ENCODE measurements around the gene SLC30A4. TPM values are rescaled to one million over a fixed set of nuclear protein-coding genes. Genes with fewer than 3 reads are reported as not detected.

The SLC30A4 gene
- total and polyA plus RNA-seq, 2 experiments from 2014 or later: not detected

GRCh38 chr15:45543051-45543450 is 20.5 kb upstream of the SLC30A4 start:
- Mint-ChIP-seq H3K36me3 (ENCODE audit: low read depth) (no peaks in the 10 kb centered on the region), H3K9me3 (no peaks in the 10 kb centered on the region)
- DNase-seq (ENCODE audit: low spot score): no peak

GRCh38 chr15:45540531-45540930 is 18.0 kb upstream of the SLC30A4 start:
- no peaks in the 10 kb centered on the region for H3K36me3 ChIP-seq (ENCODE audit: insufficient read depth)
- no peak for TF ChIP-seq CREB1 (CRISPR knock-in tag; IDR thresholded peaks at IDR 0.05; ENCODE audit: low read depth)
- no peak for TF ChIP-seq EZH2 (IDR thresholded peaks at IDR 0.05; ENCODE audit: low read depth, unreplicated experiment)
- no peak for TF ChIP-seq JUNB (IDR thresholded peaks at IDR 0.05; ENCODE audit: unreplicated experiment)
- TF ChIP-seq REST (IDR thresholded peaks at IDR 0.05; ENCODE audit: unreplicated experiment): no peak
- TF ChIP-seq STAT1 (IDR thresholded peaks at IDR 0.05; ENCODE audit: unreplicated experiment): no peak
- no peak for TF ChIP-seq POLR2AphosphoS5 (IDR thresholded peaks at IDR 0.05; ENCODE audit: low read depth)
- no peak for TF ChIP-seq NANOG (IDR thresholded peaks at IDR 0.05; ENCODE audit: borderline replicate concordance)
- no peak for TF ChIP-seq ZNF331 (CRISPR knock-in tag; IDR thresholded peaks at IDR 0.05; ENCODE audit: low read depth)
- no peak for TF ChIP-seq CTCF (conservative IDR thresholded peaks at IDR 0.05; ENCODE audit: low read depth in 2 of 2)
- no peak for TF ChIP-seq ETS1 (IDR thresholded peaks at IDR 0.05)
- H2AFZ ChIP-seq: no peak overlapping the region
- H3K27me3 Mint-ChIP-seq (ENCODE audit: insufficient read depth, low read depth, poor library complexity): peaks cover 4% of the 10 kb centered on the region
- H3K27ac Mint-ChIP-seq: no peak overlapping the region
- H3K9me2 ChIP-seq (ENCODE audit: insufficient read depth): no peaks in the 10 kb centered on the region
- H3K4me3 ChIP-seq: no peak overlapping the region
- peaks cover 7% of the 10 kb centered on the region; the same call in 2 of the 3 replicates for H3K4me1 Mint-ChIP-seq
- no peak for ATAC-seq
- H3K4me1 ChIP-seq (ENCODE audit: insufficient read depth): peaks cover 5% of the 10 kb centered on the region
- no peak for DNase-seq (ENCODE audit: low spot score)
- no peaks in the 10 kb centered on the region for H3K36me3 Mint-ChIP-seq (ENCODE audit: low read depth)
- no peak overlapping the region for H3K27ac ChIP-seq (ENCODE audit: low read depth)
- H3K79me2 ChIP-seq (replicated peaks; ENCODE audit: insufficient read depth): no peaks in the 10 kb centered on the region
- no peaks in the 10 kb centered on the region for H3K27me3 ChIP-seq (ENCODE audit: insufficient read depth)
- H4K20me1 ChIP-seq (replicated peaks; ENCODE audit: insufficient read depth): no peaks in the 10 kb centered on the region
- no peaks in the 10 kb centered on the region for H3K9me3 Mint-ChIP-seq
- H3K4me3 Mint-ChIP-seq: no peak overlapping the region
- no peak overlapping the region for H3K4me2 ChIP-seq
- H3F3A ChIP-seq (replicated peaks; ENCODE audit: low read depth): no peaks in the 10 kb centered on the region

More at GRCh38 chr15:45543051-45543450, 20.5 kb upstream of the SLC30A4 start:
- H3K27ac ChIP-seq (ENCODE audit: low read depth): no peak overlapping the region
- H3K4me3 Mint-ChIP-seq: no peak overlapping the region
- H3F3A ChIP-seq (replicated peaks; ENCODE audit: low read depth): no peaks in the 10 kb centered on the region
- H3K4me1 Mint-ChIP-seq: peaks cover 3% of the 10 kb centered on the region
- no peaks in the 10 kb centered on the region for H3K36me3 ChIP-seq (ENCODE audit: insufficient read depth)
- no peaks in the 10 kb centered on the region for H3K9me2 ChIP-seq (ENCODE audit: insufficient read depth)
- H4K20me1 ChIP-seq (replicated peaks; ENCODE audit: insufficient read depth): no peaks in the 10 kb centered on the region
- H2AFZ ChIP-seq: no peak overlapping the region
- no peaks in the 10 kb centered on the region for H3K79me2 ChIP-seq (replicated peaks; ENCODE audit: insufficient read depth)
- no peaks in the 10 kb centered on the region for H3K27me3 ChIP-seq (ENCODE audit: insufficient read depth)
- H3K27me3 Mint-ChIP-seq (ENCODE audit: insufficient read depth, low read depth, poor library complexity): peaks cover 2% of the 10 kb centered on the region
- no peak overlapping the region for H3K4me3 ChIP-seq
- ATAC-seq: no peak
- TF ChIP-seq ZNF331 (CRISPR knock-in tag; IDR thresholded peaks at IDR 0.05; ENCODE audit: low read depth) (no peak), ZNF114 (CRISPR knock-in tag; IDR thresholded peaks at IDR 0.05) (no peak), JUNB (IDR thresholded peaks at IDR 0.05; ENCODE audit: unreplicated experiment) (no peak)
- no peak overlapping the region for H3K27ac Mint-ChIP-seq
- H3K4me2 ChIP-seq: no peak overlapping the region
- H3K4me1 ChIP-seq (ENCODE audit: insufficient read depth): 0 out of 2 replicates have a peak, but pooled peaks cover 3% of the 10 kb centered on the region

Data from GM23338 (cell line).